SK-N-SH treated with all-trans-retinoic acid at 6 μM for 48 hours (cell line): ENCODE measurements around the gene OR5A2.
A peak's percentile ranks its signal among the peaks of the same experiment; 100 is the strongest.

Experiments used
- ATAC-seq: fragments of 200-7000 bp; cut with Tn5 transposase; 3 replicates; pipeline ENCODE4 v1.9.1; 2020; ENCODE audit warnings: mild to moderate bottlenecking, moderate library complexity
- ARNTL ChIP-seq: fragments of 450-650 bp; formaldehyde crosslinking; IDR thresholded peaks from 2 replicates; pipeline ENCODE4 v1.5.0; 2020; ENCODE audit warnings: low read depth, mild to moderate bottlenecking, moderate library complexity, borderline replicate concordance
- BACH2 ChIP-seq: fragments of 250-450 bp; sonication (Bioruptor Pico); IDR thresholded peaks from 2 replicates; pipeline ENCODE4 v1.9.0; 2021; ENCODE audit warnings: mild to moderate bottlenecking, borderline replicate concordance
- CSDC2 ChIP-seq: fragments of 250-450 bp; sonication (Bioruptor Pico); IDR thresholded peaks from 2 replicates; pipeline ENCODE4 v1.5.0; 2020; ENCODE audit warnings: mild to moderate bottlenecking, moderate library complexity
- ESRRG ChIP-seq: fragments of 250-450 bp; sonication (Bioruptor Pico); IDR thresholded peaks from 2 replicates; pipeline ENCODE4 v1.6.1; 2021; ENCODE audit warnings: mild to moderate bottlenecking
- GLIS3 ChIP-seq: fragments of 250-450 bp; sonication (Bioruptor Pico); IDR thresholded peaks from 2 replicates; pipeline ENCODE4 v1.5.0; 2020; ENCODE audit warnings: mild to moderate bottlenecking, moderate library complexity
- ISL1 ChIP-seq: fragments of 250-450 bp; sonication (Bioruptor Pico); IDR thresholded peaks from 2 replicates; pipeline ENCODE4 v2.1.2; 2022; ENCODE audit warnings: mild to moderate bottlenecking, moderate library complexity
- OSR1 ChIP-seq: fragments of 250-450 bp; sonication (Bioruptor Pico); IDR thresholded peaks from 2 replicates; pipeline ENCODE4 v1.8.0; 2022; ENCODE audit warnings: moderate library complexity, mild to moderate bottlenecking, inconsistent platforms
- PATZ1 ChIP-seq: fragments of 250-450 bp; sonication (Bioruptor Pico); IDR thresholded peaks from 2 replicates; pipeline ENCODE4 v1.8.0; 2020; ENCODE audit warnings: mild to moderate bottlenecking, moderate library complexity, borderline replicate concordance
- RARB ChIP-seq: fragments of 250-450 bp; sonication (Bioruptor Pico); IDR thresholded peaks from 2 replicates; pipeline ENCODE4 v1.8.0; 2021; ENCODE audit warnings: mild to moderate bottlenecking, moderate library complexity
- TOX ChIP-seq: fragments of 250-450 bp; sonication (Bioruptor Pico); IDR thresholded peaks from 2 replicates; pipeline ENCODE4 v1.8.0; 2021; ENCODE audit warnings: mild to moderate bottlenecking, moderate library complexity, borderline replicate concordance
- TSHZ2 ChIP-seq: fragments of 250-450 bp; sonication (Bioruptor Pico); IDR thresholded peaks from 2 replicates; pipeline ENCODE4 v1.5.0; 2020; ENCODE audit warnings: mild to moderate bottlenecking, moderate library complexity
- ZC3H10 ChIP-seq: fragments of 250-450 bp; sonication (Bioruptor Pico); IDR thresholded peaks from 2 replicates; pipeline ENCODE4 v1.5.1; 2021; ENCODE audit warnings: mild to moderate bottlenecking, moderate library complexity
- ZFP3 ChIP-seq: fragments of 250-450 bp; sonication (Bioruptor Pico); IDR thresholded peaks from 2 replicates; pipeline ENCODE4 v1.5.0; 2020; ENCODE audit warnings: mild to moderate bottlenecking, moderate library complexity
- ZFP30 ChIP-seq: fragments of 450-650 bp; formaldehyde crosslinking; IDR thresholded peaks from 2 replicates; pipeline ENCODE4 v1.5.0; 2022; ENCODE audit warnings: mild to moderate bottlenecking, moderate library complexity
- ZNF565 ChIP-seq: fragments of 450-650 bp; formaldehyde crosslinking; conservative IDR thresholded peaks from 2 replicates; pipeline ENCODE4 v1.5.0; 2020; ENCODE audit warnings: low read depth, mild to moderate bottlenecking, moderate library complexity
- ZNF70 ChIP-seq: fragments of 450-650 bp; formaldehyde crosslinking; IDR thresholded peaks from 2 replicates; pipeline ENCODE4 v1.5.0; 2020; ENCODE audit warnings: mild to moderate bottlenecking, moderate library complexity
- ZNF8 ChIP-seq: fragments of 450-650 bp; formaldehyde crosslinking; IDR thresholded peaks from 2 replicates; pipeline ENCODE4 v1.5.0; 2020; ENCODE audit warnings: mild to moderate bottlenecking, moderate library complexity
- TF ChIP-seq, protein P1 (sequence below): fragments of 250-450 bp; sonication (Bioruptor Pico); IDR thresholded peaks from 2 replicates; pipeline ENCODE4 v1.8.0; 2021; ENCODE audit warnings: low read depth, mild to moderate bottlenecking, moderate library complexity, borderline replicate concordance
- TF ChIP-seq, protein P2 (sequence below): fragments of 250-450 bp; sonication (Bioruptor Pico); IDR thresholded peaks from 2 replicates; pipeline ENCODE4 v1.5.1; 2020; ENCODE audit warnings: low read depth, mild to moderate bottlenecking, moderate library complexity
- TF ChIP-seq, protein P3 (sequence below): fragments of 250-450 bp; sonication (Bioruptor Pico); IDR thresholded peaks from 2 replicates; pipeline ENCODE4 v1.5.1; 2021; ENCODE audit warnings: mild to moderate bottlenecking, moderate library complexity

Gene OR5A2

DNA sequence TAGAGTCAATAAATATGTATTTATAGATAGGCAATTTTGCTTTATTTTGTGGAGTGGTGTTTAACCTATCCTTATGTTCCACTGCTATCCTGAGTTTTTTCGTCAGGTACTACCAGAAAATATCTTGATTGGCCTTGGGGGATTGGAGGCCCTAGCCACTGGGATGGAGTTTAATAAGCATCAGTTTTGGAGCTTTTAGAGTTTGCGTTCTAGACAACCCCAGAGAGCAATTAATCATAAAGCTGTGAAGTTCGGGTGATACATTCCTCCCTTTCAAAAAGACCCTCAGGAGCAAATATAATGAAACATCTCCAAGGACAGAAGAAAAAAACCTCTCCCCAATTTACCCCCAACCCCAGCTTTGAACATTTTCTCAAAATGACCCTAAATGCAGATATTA lies 10.0 kb upstream of the OR5A2 start, which contains the start of gene OR5A1:
Gene OR5A1 (plus strand): TSS at position 301 of the 400 bp plus-strand sequence. CDS start 6,700 bp downstream, outside the sequence.
- no peak for ATAC-seq
- TF ChIP-seq ZC3H10 (no peak), ISL1 (CRISPR knock-in tag) (no peak), ARNTL (CRISPR knock-in tag) (no peak), ZFP30 (CRISPR knock-in tag) (no peak), ZNF565 (CRISPR knock-in tag) (no peak), ZNF70 (CRISPR knock-in tag) (no peak), PATZ1 (no peak), CSDC2 (CRISPR knock-in tag) (no peak)
- TF ChIP-seq, protein P1, sequence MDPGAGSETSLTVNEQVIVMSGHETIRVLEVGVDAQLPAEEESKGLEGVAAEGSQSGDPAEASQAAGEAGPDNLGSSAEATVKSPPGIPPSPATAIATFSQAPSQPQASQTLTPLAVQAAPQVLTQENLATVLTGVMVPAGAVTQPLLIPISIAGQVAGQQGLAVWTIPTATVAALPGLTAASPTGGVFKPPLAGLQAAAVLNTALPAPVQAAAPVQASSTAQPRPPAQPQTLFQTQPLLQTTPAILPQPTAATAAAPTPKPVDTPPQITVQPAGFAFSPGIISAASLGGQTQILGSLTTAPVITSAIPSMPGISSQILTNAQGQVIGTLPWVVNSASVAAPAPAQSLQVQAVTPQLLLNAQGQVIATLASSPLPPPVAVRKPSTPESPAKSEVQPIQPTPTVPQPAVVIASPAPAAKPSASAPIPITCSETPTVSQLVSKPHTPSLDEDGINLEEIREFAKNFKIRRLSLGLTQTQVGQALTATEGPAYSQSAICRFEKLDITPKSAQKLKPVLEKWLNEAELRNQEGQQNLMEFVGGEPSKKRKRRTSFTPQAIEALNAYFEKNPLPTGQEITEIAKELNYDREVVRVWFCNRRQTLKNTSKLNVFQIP (CRISPR knock-in tag): no peak
- TF ChIP-seq, protein P2, sequence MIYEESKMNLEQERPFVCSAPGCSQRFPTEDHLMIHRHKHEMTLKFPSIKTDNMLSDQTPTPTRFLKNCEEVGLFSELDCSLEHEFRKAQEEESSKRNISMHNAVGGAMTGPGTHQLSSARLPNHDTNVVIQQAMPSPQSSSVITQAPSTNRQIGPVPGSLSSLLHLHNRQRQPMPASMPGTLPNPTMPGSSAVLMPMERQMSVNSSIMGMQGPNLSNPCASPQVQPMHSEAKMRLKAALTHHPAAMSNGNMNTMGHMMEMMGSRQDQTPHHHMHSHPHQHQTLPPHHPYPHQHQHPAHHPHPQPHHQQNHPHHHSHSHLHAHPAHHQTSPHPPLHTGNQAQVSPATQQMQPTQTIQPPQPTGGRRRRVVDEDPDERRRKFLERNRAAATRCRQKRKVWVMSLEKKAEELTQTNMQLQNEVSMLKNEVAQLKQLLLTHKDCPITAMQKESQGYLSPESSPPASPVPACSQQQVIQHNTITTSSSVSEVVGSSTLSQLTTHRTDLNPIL (CRISPR knock-in tag): no peak
- TF ChIP-seq, protein P3, sequence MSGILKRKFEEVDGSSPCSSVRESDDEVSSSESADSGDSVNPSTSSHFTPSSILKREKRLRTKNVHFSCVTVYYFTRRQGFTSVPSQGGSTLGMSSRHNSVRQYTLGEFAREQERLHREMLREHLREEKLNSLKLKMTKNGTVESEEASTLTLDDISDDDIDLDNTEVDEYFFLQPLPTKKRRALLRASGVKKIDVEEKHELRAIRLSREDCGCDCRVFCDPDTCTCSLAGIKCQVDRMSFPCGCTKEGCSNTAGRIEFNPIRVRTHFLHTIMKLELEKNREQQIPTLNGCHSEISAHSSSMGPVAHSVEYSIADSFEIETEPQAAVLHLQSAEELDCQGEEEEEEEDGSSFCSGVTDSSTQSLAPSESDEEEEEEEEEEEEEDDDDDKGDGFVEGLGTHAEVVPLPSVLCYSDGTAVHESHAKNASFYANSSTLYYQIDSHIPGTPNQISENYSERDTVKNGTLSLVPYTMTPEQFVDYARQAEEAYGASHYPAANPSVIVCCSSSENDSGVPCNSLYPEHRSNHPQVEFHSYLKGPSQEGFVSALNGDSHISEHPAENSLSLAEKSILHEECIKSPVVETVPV (CRISPR knock-in tag): no peak

DNA sequence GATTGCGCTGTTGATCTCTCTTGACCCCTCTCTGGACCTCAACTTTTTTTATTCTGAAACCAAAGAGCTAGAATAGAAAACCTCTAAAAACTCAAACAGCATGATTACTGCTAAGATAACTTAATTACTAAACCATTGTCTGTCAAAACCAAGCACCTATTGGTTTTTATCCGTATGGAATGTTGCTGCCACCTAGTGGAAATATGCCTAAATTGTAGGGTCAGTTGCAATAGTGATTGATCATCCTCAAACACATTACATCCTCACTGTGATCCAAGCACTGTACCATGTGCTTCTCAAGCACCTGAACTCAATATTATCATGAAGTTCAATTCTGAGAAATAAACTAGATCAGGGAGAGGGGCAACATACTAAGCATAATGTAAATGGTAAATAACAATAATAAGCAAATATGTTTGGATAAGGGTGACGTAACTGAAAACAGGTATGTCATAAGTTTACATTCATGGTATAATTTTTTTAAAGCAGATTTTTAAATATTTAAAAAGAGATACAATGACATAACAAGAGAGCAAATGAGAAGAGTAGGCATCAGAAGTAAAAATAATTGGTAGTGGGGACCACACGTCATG lies 3.8 kb upstream of the OR5A2 start:
- TF ChIP-seq ZC3H10: no peak
- peak; percentile 61 for ATAC-seq

- ATAC-seq: no peak
- TF ChIP-seq TSHZ2 (CRISPR knock-in tag): no peak
- no peak for TF ChIP-seq ARNTL (CRISPR knock-in tag)
- TF ChIP-seq CSDC2 (CRISPR knock-in tag): no peak
- no peak for TF ChIP-seq ZFP3 (CRISPR knock-in tag)
- TF ChIP-seq GLIS3 (CRISPR knock-in tag): no peak
- no peak for TF ChIP-seq BACH2 (CRISPR knock-in tag)
- TF ChIP-seq PATZ1: no peak
- TF ChIP-seq, protein P2 (CRISPR knock-in tag): no peak
- no peak for TF ChIP-seq ZNF8 (CRISPR knock-in tag)
- no peak for TF ChIP-seq ZNF565 (CRISPR knock-in tag)
- no peak for TF ChIP-seq ESRRG (CRISPR knock-in tag)
- TF ChIP-seq, protein P1 (CRISPR knock-in tag): no peak
- no peak for TF ChIP-seq ZFP30 (CRISPR knock-in tag)
- TF ChIP-seq ZC3H10: no peak
- no peak for TF ChIP-seq TOX
- TF ChIP-seq RARB (CRISPR knock-in tag): no peak
- TF ChIP-seq, protein P3 (CRISPR knock-in tag): no peak
- no peak for TF ChIP-seq OSR1 (CRISPR knock-in tag)
- no peak for TF ChIP-seq ZNF70 (CRISPR knock-in tag)
These were observed 812 bp upstream of the OR5A2 start for GRCh38 chr11:59427068-59427382.
